Measurements from ENCODE around the gene FRMD4A. TPM values are rescaled to one million over a fixed set of nuclear protein-coding genes. Genes with fewer than 3 reads are reported as not detected.
"Not testable (repeated sequence)": the region's sequence is repeated elsewhere in the genome, so short reads cannot be mapped to it uniquely, and the experiment has no call there.

Gene FRMD4A
- total RNA-seq, 1 experiment from 2014 or later = 63.4 TPM

DNA sequence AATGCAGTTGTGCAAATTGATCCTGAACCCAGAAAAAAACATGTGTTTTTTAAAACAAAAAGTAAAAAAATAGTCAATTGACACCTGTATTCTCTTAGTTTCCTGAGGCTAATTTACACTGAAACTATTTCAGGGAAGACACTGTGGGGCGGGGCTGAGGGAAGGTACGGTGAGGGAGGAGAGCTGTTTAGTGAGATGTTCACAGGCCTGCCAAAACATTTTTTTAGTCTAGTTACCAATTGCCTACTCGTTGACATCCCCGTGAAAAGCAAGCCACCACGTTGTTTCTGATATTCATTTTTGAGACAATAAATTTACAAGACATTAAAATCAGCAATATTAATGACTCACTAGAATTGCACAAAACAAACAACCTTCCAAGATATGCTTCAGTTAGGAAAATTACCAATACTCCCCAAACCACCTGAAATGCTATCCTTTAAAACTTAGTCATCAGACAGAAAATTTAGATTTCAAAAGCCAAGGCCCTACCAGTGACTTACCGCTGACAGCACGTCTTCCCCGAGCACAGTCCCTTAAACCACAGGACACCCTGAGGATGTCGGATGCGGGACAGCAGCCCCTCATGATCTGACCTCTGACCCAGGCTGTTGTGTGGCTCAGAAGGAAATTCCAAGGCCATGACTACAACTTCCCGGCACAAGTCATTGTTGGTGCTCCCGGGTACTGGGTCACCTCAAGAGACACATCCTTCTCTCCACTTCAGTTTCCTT lies 464.8 kb downstream of the FRMD4A start:
- in situ Hi-C loops (cut with HindIII; ENCODE audit: low sequenced_read_pairs) = no loop called here
- no peak for DNase-seq (ENCODE audit: low spot score)

- DNase-seq (ENCODE audit: low spot score); in situ Hi-C loops (cut with HindIII; ENCODE audit: low sequenced_read_pairs): not testable (repeated sequence)
These were observed 465.5 kb downstream of the FRMD4A start for GRCh38 chr10:13865220-13865619.

- DNase-seq (ENCODE audit: low spot score) = no peak
- in situ Hi-C loops (cut with HindIII; ENCODE audit: low sequenced_read_pairs) = no loop called here
These were observed 468.0 kb downstream of the FRMD4A start for GRCh38 chr10:13862546-13863233.

GRCh38 chr10:13860886-13861285 lies 469.8 kb downstream of the FRMD4A start:
- DNase-seq (ENCODE audit: low spot score) = no peak
- in situ Hi-C loops (cut with HindIII; ENCODE audit: low sequenced_read_pairs) = no loop called here

GRCh38 chr10:13859979-13860654 lies 470.6 kb downstream of the FRMD4A start:
- no peak for DNase-seq (ENCODE audit: low spot score)
- in situ Hi-C loops (cut with HindIII; ENCODE audit: low sequenced_read_pairs) = no loop called here

DNA sequence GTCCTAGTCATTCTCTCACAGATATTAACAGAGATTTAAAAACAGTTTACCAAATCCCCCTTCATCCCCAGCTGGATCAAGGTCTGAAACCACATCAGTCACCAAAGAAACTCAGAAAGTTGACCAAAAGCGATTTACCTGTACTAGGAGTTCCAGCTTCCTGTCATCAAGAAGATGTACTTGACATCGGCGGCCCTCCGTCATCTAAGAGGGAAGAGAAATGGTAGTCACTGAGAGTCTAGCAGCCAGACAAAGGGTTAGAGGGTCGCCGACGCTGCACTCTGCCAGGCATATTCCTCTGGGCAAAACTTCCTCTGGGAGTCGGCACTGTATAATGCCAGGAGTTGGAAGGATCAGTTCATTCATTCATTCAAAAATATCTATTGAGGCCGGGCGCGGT lies 472.0 kb downstream of the FRMD4A start:
- in situ Hi-C loops (cut with HindIII; ENCODE audit: low sequenced_read_pairs) = no loop called here
- no peak for DNase-seq (ENCODE audit: low spot score)

DNA sequence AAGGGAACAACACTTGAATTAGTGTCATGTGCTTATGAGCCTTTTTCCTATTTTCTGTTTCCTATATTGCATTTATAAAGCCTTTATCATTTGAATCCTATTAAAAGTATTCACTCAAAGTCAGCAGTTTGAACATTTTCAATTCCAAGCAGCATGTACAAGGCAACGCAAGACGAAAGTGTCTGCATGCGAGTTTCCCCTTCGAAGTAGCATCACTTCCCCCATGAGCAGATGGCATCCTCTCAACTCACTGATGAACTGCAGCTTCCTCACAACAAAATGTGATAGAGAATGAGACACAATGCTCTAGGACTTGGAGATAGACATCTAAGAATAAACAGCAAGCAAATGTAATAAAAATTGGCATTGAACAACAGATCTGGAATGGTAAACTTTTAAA lies 473.3 kb downstream of the FRMD4A start:
- DNase-seq (ENCODE audit: low spot score) = no peak
- in situ Hi-C loops (cut with HindIII; ENCODE audit: low sequenced_read_pairs) = no loop called here

DNA sequence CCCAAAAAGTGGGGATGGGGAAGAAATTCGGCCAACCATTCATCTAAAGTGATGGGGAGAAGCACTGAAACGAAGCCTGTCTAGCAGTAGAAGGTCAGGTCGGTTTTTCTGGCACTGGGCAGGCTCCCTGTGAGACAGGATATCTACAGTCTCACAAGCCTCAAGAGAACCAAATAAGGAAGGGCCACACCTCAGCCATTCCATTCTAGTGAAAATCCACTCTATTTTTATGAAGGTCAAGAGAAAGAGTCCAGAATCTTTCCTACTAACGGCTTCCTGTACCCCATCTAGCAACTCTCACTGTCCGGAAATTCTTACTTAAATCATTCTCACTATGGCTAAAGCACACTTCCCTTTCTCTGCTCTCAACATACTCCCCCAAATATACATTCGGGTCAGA lies 476.9 kb downstream of the FRMD4A start:
- in situ Hi-C loops (cut with HindIII; ENCODE audit: low sequenced_read_pairs) = no loop called here
- DNase-seq (ENCODE audit: low spot score) = no peak

- in situ Hi-C loops (cut with HindIII; ENCODE audit: low sequenced_read_pairs) = no loop called here
- no peak for DNase-seq (ENCODE audit: low spot score)
These were observed 477.9 kb downstream of the FRMD4A start for GRCh38 chr10:13852872-13853271.

DNA sequence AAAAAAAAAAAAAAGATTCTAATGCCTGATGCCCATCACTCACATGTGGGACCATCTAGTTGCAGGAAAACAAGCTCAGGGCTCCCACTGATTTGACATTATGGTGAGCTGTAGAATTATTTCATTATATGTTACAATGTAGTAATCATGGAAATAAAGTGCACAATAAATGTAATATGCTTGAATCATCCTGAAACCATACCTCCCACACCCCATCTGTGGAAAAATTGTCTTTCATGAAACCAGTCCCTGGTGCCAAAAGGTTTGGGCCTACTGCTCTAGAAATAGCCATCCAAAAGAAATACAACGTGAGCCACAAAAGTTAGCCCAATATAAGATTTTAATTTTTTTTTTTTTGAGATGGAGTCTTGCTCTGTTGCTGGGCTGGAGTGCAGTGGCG lies 478.8 kb downstream of the FRMD4A start:
- in situ Hi-C loops (cut with HindIII; ENCODE audit: low sequenced_read_pairs) = no loop called here

GRCh38 chr10:13848520-13849445 lies 481.9 kb downstream of the FRMD4A start:
- in situ Hi-C loops (cut with HindIII; ENCODE audit: low sequenced_read_pairs) = no loop called here

More for the DNA sequence above, 478.8 kb downstream of the FRMD4A start:
- DNase-seq (ENCODE audit: low spot score) = no peak

GRCh38 chr10:13847201-13847631 lies 483.5 kb downstream of the FRMD4A start:
- DNase-seq (ENCODE audit: low spot score) = no peak
- in situ Hi-C loops (cut with HindIII; ENCODE audit: low sequenced_read_pairs) = no loop called here

More at GRCh38 chr10:13848520-13849445, 481.9 kb downstream of the FRMD4A start:
- DNase-seq (ENCODE audit: low spot score) = peak; percentile 54

GRCh38 chr10:13845897-13846296 lies 484.8 kb downstream of the FRMD4A start:
- in situ Hi-C loops (cut with HindIII; ENCODE audit: low sequenced_read_pairs) = no loop called here

DNA sequence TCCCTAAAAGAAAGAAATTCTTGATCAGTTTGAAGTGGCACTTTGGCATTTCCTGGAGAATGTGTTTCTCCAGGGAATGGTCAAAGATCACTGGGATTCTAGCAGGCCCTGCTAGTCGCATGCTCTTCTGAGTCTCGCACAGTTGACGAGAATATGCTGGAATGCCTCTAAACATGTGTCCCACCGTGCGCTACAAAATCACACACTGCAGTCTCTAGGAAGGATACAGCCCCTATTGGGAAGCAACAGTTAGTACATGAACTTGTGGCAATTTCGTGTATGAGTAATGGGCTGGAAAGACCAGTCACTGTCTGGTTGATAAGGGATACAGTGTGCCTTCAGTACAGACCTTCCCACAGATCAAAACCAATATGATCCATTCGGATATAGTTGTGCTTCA lies 486.1 kb downstream of the FRMD4A start:
- in situ Hi-C loops (cut with HindIII; ENCODE audit: low sequenced_read_pairs) = no loop called here
- no peak for DNase-seq (ENCODE audit: low spot score)

More at GRCh38 chr10:13845897-13846296, 484.8 kb downstream of the FRMD4A start:
- DNase-seq (ENCODE audit: low spot score) = no peak

DNA sequence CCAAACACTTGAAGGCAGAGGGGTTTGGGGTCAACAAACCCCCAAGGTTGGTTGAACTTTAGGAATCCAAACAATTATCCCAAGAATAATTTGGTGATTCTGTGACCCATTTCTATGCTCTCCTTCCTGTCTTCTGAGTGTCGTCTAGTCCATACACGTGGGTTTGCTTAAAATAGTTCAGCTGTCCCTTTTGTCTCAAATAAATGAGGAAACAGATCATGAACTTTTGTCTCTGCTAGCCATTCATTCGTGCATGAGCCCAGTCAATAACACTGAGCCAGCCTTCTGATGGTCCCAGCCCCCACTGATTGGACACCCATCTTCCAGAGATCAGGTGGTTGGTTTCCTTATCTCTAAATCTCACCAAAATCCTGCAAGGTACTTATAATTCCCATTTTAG lies 488.6 kb downstream of the FRMD4A start:
- no peak for DNase-seq (ENCODE audit: low spot score)

DNA sequence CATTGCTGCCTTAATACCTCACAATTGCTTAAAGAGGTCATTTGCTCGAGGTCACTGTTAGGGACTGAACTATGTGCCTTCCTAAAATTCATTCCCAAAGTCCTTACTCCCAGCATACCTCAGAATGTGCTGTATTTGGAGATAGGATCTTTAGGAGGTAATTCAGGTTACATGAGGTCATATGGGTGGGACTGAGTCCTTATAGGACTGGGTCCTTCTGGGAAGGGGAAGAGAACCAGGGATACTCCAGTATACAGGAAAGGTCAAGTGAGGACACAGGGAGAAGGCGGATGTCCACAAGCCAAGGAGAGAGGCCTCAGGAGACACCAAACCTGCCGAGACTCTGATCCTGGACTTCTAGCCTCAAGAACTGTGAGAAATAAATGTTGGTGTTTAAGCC lies 490.7 kb downstream of the FRMD4A start:
- in situ Hi-C loops (cut with HindIII; ENCODE audit: low sequenced_read_pairs) = no loop called here
- DNase-seq (ENCODE audit: low spot score) = no peak

More for the DNA sequence above, 488.6 kb downstream of the FRMD4A start:
- in situ Hi-C loops (cut with HindIII; ENCODE audit: low sequenced_read_pairs) = no loop called here

DNA sequence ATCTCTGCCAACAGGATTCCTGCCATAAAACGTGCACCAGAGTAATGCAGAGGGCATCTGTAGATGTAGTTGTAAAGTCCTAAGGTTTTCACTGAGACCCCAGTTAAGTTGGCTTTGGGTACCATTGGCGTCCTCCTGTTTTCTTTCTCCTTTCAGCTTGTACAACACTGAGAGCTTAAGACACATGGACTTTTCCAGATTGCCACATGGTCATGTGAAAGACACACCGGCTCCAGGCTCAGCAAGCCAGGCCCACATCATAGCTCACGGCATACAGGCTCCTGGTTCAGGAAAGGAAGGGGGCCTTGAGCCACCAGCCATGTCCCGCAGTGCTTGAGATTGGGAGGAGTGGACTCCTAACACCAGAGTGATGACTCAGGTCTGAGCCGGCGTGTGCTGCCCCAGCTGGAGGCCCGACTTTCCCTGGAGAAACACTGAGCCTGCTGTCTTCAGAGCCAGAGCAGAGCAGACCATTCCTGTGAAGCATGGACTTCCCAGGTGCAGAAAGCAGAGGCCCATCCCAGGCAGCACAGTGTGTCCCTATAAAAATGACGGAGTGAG lies 491.2 kb downstream of the FRMD4A start:
- in situ Hi-C loops (cut with HindIII; ENCODE audit: low sequenced_read_pairs) = no loop called here

GRCh38 chr10:13839030-13839429 lies 491.7 kb downstream of the FRMD4A start:
- in situ Hi-C loops (cut with HindIII; ENCODE audit: low sequenced_read_pairs) = no loop called here
- DNase-seq (ENCODE audit: low spot score) = no peak

More for the DNA sequence above, 491.2 kb downstream of the FRMD4A start:
- no peak for DNase-seq (ENCODE audit: low spot score)

DNA sequence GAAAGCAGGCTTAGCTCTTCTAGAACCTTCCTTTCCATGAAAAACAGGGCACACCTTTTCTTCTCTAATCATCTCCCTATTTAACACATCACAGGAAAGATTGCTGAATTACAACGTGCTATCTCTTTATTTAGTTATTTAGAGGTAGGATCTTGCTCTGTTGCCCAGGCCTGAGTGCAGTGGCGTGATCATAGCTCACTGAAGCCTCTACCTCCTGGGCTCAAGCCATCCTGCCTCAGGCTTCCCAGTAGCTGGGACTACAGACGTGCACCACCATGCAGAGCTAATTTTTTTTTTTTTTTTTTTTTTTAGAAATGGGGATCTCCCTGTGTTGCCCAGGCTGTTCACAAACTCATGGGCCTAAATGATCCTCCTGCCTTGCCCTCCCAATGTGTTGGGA lies 492.8 kb downstream of the FRMD4A start:
- no peak for DNase-seq (ENCODE audit: low spot score)
- in situ Hi-C loops (cut with HindIII; ENCODE audit: low sequenced_read_pairs) = no loop called here

All from G401 (cell line).